Measurements from ENCODE around the gene COL27A1.

DNA sequence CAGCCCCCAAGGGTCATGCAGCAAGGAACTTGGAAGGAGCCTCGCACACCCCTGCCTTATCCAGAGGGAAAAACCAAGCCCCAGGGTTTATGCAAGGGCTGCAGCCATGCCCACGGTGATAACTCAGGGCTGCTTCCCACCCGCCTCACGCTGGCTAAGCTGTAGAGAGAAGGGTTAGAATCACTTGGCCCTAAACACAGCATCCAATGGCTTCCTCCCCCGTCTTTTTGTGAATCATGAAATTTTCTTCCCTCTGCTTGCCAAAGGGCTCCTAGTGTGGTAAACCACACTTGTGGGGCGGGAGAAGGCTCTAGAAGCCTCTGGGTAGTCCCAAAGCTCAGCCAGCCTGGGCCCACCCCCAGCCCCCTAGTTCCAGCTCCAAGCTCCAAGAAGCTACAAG, 111.6 kb downstream of the COL27A1 start:
- no peak for TF ChIP-seq CTCF (IDR thresholded peaks at IDR 0.05)
- no peak for TF ChIP-seq EP300 (IDR thresholded peaks at IDR 0.05)
- no peak for TF ChIP-seq BCL3 (IDR thresholded peaks at IDR 0.05)
- no peak for TF ChIP-seq MAZ (IDR thresholded peaks at IDR 0.05; ENCODE audit: borderline replicate concordance, low read depth, low read length)
- no peak for TF ChIP-seq POLR2A (IDR thresholded peaks at IDR 0.05; ENCODE audit: low read length)
- no peak for TF ChIP-seq RAD21 (conservative IDR thresholded peaks at IDR 0.05 in 1 of 2, IDR thresholded peaks at IDR 0.05 in 1 of 2)
- TF ChIP-seq JUN (IDR thresholded peaks at IDR 0.05): no peak
- no peak for TF ChIP-seq BHLHE40 (IDR thresholded peaks at IDR 0.05; ENCODE audit: low read depth, low read length)
- no peak for TF ChIP-seq NR3C1 (IDR thresholded peaks at IDR 0.05)
- TF ChIP-seq CBX2 (IDR thresholded peaks at IDR 0.05; ENCODE audit: borderline replicate concordance, low read depth): no peak
- TF ChIP-seq, protein P1, sequence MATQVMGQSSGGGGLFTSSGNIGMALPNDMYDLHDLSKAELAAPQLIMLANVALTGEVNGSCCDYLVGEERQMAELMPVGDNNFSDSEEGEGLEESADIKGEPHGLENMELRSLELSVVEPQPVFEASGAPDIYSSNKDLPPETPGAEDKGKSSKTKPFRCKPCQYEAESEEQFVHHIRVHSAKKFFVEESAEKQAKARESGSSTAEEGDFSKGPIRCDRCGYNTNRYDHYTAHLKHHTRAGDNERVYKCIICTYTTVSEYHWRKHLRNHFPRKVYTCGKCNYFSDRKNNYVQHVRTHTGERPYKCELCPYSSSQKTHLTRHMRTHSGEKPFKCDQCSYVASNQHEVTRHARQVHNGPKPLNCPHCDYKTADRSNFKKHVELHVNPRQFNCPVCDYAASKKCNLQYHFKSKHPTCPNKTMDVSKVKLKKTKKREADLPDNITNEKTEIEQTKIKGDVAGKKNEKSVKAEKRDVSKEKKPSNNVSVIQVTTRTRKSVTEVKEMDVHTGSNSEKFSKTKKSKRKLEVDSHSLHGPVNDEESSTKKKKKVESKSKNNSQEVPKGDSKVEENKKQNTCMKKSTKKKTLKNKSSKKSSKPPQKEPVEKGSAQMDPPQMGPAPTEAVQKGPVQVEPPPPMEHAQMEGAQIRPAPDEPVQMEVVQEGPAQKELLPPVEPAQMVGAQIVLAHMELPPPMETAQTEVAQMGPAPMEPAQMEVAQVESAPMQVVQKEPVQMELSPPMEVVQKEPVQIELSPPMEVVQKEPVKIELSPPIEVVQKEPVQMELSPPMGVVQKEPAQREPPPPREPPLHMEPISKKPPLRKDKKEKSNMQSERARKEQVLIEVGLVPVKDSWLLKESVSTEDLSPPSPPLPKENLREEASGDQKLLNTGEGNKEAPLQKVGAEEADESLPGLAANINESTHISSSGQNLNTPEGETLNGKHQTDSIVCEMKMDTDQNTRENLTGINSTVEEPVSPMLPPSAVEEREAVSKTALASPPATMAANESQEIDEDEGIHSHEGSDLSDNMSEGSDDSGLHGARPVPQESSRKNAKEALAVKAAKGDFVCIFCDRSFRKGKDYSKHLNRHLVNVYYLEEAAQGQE (IDR thresholded peaks at IDR 0.05): no peak

All from A549 (cell line).